Measurements from ENCODE around the gene TPRX1.
"Not testable (repeated sequence)": the region's sequence is repeated elsewhere in the genome, so short reads cannot be mapped to it uniquely, and the experiment has no call there.

Gene TPRX1

GRCh38 chr19:47804451-47804850 is at the start of gene TPRX1:
TSS of gene TPRX1 (minus strand) at chr19:47804551. CDS start at chr19:47804539, 12 bp downstream.
- not testable (repeated sequence) for DNase-seq (ENCODE audit: low read depth)

GRCh38 chr19:47853003-47853402 is 48.7 kb upstream of the TPRX1 start:
- no peak for DNase-seq (ENCODE audit: low read depth)

GRCh38 chr19:47848823-47849473 is 44.6 kb upstream of the TPRX1 start:
- no peak for DNase-seq (ENCODE audit: low read depth)

- no peak for DNase-seq (ENCODE audit: low read depth)
Observed at GRCh38 chr19:47848425-47848822, 44.1 kb upstream of the TPRX1 start.

- no peak for DNase-seq (ENCODE audit: low read depth)
Observed at GRCh38 chr19:47842941-47843340, 38.6 kb upstream of the TPRX1 start.

GRCh38 chr19:47839913-47840312 is 35.6 kb upstream of the TPRX1 start:
- DNase-seq (ENCODE audit: low read depth): no peak

GRCh38 chr19:47839411-47839810 is 35.1 kb upstream of the TPRX1 start:
- no peak for DNase-seq (ENCODE audit: low read depth)

GRCh38 chr19:47836038-47836437 is 31.7 kb upstream of the TPRX1 start:
- no peak for DNase-seq (ENCODE audit: low read depth)

- DNase-seq (ENCODE audit: low read depth): no peak
Observed at GRCh38 chr19:47832723-47833122, 28.4 kb upstream of the TPRX1 start.

- DNase-seq (ENCODE audit: low read depth): no peak
Observed at GRCh38 chr19:47826800-47827199, 22.4 kb upstream of the TPRX1 start.

- no peak for DNase-seq (ENCODE audit: low read depth)
Observed at GRCh38 chr19:47824396-47824795, 20.0 kb upstream of the TPRX1 start.

- no peak for DNase-seq (ENCODE audit: low read depth)
Observed at GRCh38 chr19:47821460-47822020, 17.2 kb upstream of the TPRX1 start, which contains the start of gene CRX. TSS of gene CRX (plus strand) at chr19:47821937. CDS start at chr19:47834444, 12,507 bp downstream.

- no peak for DNase-seq (ENCODE audit: low read depth)
Observed at GRCh38 chr19:47820410-47820809, 16.1 kb upstream of the TPRX1 start.

- no peak for DNase-seq (ENCODE audit: low read depth)
Observed at GRCh38 chr19:47819858-47820257, 15.5 kb upstream of the TPRX1 start.

- DNase-seq (ENCODE audit: low read depth): not testable (repeated sequence)
Observed at GRCh38 chr19:47818221-47818620, 13.9 kb upstream of the TPRX1 start.

- DNase-seq (ENCODE audit: low read depth): not testable (repeated sequence)
Observed at GRCh38 chr19:47816270-47816669, 11.9 kb upstream of the TPRX1 start.

GRCh38 chr19:47813995-47814328 is 9.6 kb upstream of the TPRX1 start:
- no peak for DNase-seq (ENCODE audit: low read depth)

- DNase-seq (ENCODE audit: low read depth): peak; percentile 27
Observed at GRCh38 chr19:47813304-47813994, 9.1 kb upstream of the TPRX1 start.

GRCh38 chr19:47806435-47806834 is 2.1 kb upstream of the TPRX1 start:
- DNase-seq (ENCODE audit: low read depth): no peak

- DNase-seq (ENCODE audit: low read depth): no peak
Observed at GRCh38 chr19:47805313-47805712, 962 bp upstream of the TPRX1 start.

GRCh38 chr19:47803671-47804070 is 680 bp downstream of the TPRX1 start:
- DNase-seq (ENCODE audit: low read depth): not testable (repeated sequence)

- not testable (repeated sequence) for DNase-seq (ENCODE audit: low read depth)
Observed at GRCh38 chr19:47803148-47803547, 1.2 kb downstream of the TPRX1 start.

GRCh38 chr19:47802521-47803043 is 1.8 kb downstream of the TPRX1 start:
- no peak for DNase-seq (ENCODE audit: low read depth)

All from HS-27A (cell line).